ENCODE data around the gene PACSIN1.

DNA sequence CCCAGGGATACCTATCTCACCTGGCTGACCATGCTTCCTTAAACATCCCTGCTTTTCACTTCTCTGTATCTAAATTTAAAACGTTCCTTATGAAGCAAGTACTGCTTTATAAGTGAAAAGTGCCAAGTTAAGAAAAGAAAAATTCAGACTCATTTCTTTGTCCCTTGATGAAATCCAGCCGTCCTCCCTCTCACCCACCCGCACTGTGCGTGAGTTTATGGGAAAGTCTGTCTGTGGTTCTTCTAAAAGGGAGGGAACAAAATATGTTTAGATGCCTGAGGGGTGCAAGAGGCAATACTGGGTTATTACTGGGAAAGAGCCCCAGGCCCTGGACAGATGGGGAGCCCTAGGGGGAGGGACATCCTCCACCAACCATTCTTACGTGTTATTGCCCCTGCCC lies 59.1 kb downstream of the PACSIN1 start:
- no peak for TF ChIP-seq YY1 (IDR thresholded peaks at IDR 0.05; ENCODE audit: extremely low read depth, insufficient replicate concordance, low read depth, low read length)
- TF ChIP-seq POLR2A (IDR thresholded peaks at IDR 0.05; ENCODE audit: borderline replicate concordance, extremely low read depth, insufficient read depth, insufficient read length), result no peak
- TF ChIP-seq EGR1 (IDR thresholded peaks at IDR 0.05; ENCODE audit: low read depth), result no peak
- TF ChIP-seq, protein P1, sequence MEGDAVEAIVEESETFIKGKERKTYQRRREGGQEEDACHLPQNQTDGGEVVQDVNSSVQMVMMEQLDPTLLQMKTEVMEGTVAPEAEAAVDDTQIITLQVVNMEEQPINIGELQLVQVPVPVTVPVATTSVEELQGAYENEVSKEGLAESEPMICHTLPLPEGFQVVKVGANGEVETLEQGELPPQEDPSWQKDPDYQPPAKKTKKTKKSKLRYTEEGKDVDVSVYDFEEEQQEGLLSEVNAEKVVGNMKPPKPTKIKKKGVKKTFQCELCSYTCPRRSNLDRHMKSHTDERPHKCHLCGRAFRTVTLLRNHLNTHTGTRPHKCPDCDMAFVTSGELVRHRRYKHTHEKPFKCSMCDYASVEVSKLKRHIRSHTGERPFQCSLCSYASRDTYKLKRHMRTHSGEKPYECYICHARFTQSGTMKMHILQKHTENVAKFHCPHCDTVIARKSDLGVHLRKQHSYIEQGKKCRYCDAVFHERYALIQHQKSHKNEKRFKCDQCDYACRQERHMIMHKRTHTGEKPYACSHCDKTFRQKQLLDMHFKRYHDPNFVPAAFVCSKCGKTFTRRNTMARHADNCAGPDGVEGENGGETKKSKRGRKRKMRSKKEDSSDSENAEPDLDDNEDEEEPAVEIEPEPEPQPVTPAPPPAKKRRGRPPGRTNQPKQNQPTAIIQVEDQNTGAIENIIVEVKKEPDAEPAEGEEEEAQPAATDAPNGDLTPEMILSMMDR (IDR thresholded peaks at IDR 0.05 in 2 of 3, conservative IDR thresholded peaks at IDR 0.05 in 1 of 3; ENCODE audit: borderline replicate concordance in 1 of 3, insufficient read depth in 1 of 3, low read depth in 2 of 3, low read length in 2 of 3), result no peak
- no peak for TF ChIP-seq ZNF274 (IDR thresholded peaks at IDR 0.05; ENCODE audit: low read depth, low read length)
- no peak for TF ChIP-seq POLR2AphosphoS5 (IDR thresholded peaks at IDR 0.05; ENCODE audit: low read depth, low read length)
- no peak for TF ChIP-seq JUND (IDR thresholded peaks at IDR 0.05)
- TF ChIP-seq, protein P2, sequence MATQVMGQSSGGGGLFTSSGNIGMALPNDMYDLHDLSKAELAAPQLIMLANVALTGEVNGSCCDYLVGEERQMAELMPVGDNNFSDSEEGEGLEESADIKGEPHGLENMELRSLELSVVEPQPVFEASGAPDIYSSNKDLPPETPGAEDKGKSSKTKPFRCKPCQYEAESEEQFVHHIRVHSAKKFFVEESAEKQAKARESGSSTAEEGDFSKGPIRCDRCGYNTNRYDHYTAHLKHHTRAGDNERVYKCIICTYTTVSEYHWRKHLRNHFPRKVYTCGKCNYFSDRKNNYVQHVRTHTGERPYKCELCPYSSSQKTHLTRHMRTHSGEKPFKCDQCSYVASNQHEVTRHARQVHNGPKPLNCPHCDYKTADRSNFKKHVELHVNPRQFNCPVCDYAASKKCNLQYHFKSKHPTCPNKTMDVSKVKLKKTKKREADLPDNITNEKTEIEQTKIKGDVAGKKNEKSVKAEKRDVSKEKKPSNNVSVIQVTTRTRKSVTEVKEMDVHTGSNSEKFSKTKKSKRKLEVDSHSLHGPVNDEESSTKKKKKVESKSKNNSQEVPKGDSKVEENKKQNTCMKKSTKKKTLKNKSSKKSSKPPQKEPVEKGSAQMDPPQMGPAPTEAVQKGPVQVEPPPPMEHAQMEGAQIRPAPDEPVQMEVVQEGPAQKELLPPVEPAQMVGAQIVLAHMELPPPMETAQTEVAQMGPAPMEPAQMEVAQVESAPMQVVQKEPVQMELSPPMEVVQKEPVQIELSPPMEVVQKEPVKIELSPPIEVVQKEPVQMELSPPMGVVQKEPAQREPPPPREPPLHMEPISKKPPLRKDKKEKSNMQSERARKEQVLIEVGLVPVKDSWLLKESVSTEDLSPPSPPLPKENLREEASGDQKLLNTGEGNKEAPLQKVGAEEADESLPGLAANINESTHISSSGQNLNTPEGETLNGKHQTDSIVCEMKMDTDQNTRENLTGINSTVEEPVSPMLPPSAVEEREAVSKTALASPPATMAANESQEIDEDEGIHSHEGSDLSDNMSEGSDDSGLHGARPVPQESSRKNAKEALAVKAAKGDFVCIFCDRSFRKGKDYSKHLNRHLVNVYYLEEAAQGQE (IDR thresholded peaks at IDR 0.05; ENCODE audit: low read depth), result no peak
- TF ChIP-seq ZFX (IDR thresholded peaks at IDR 0.05), result no peak
- TF ChIP-seq SP1 (IDR thresholded peaks at IDR 0.05; ENCODE audit: low read depth), result no peak
- no peak for TF ChIP-seq EZH2 (IDR thresholded peaks at IDR 0.05)
- TF ChIP-seq, protein P3, sequence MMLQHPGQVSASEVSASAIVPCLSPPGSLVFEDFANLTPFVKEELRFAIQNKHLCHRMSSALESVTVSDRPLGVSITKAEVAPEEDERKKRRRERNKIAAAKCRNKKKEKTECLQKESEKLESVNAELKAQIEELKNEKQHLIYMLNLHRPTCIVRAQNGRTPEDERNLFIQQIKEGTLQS (IDR thresholded peaks at IDR 0.05), result no peak
